ENCODE measurements around the gene COL3A1. TPM values are rescaled to one million over a fixed set of nuclear protein-coding genes. Genes with fewer than 3 reads are reported as not detected.
A peak's percentile ranks its signal among the peaks of the same experiment; 100 is the strongest.

Gene COL3A1
- polyA plus RNA-seq, 3 donors, result not detected

DNA sequence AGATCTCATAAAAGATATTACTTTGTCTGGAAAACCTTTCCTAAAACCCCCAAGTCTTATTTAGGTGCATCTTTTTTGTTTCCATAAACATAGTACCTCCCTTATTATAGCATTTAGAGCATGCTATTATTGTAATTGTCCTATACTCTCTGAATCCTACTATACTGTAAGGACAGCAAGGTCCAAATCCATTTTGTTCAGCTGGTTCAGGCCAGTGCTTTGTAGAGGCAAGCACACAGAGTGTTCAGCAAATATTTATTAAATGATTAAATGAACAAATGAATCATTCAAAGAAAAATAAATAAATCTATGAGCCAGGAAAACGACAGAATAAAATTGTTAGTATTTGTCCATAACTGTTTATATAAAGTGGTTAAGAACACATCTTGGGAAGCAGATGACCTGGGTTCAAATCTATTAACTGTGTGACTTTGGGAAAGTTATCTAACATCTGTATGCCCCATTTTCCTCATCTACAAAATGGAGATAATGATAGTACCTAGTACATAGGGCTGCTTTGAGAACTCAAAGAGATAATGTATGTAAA, 86.0 kb downstream of the COL3A1 start:
- no peaks in the 10 kb centered on the region for H4K20me1 ChIP-seq (ENCODE audit: insufficient read depth, low read length)
- intact Hi-C loops (cut with micrococcal nuclease), result no loop called here
- H3K36me3 ChIP-seq (replicated peaks in 1 of 2; ENCODE audit: control insufficient read depth in 1 of 2, insufficient read depth in 2 of 2, low read length in 2 of 2), result no peaks in the 10 kb centered on the region
- Mint-ChIP-seq H3K4me1 (no peaks in the 10 kb centered on the region), H3K9me3 (peaks cover 0 to 3% (median 0%) of the 10 kb centered on the region in 7 donors), H3K27me3 (ENCODE audit: low read depth in 3 of 3) (no peaks in the 10 kb centered on the region), H3K4me3 (no peak overlapping the region), H3K27ac (peak overlapping the region in 1 of 7 donors; percentile 76), H3K36me3 (no peaks in the 10 kb centered on the region)
- no peak overlapping the region for H3K27ac ChIP-seq (ENCODE audit: low read depth in 1 of 2, low read length in 2 of 2)
- no peak overlapping the region for H3K4me2 ChIP-seq (replicated peaks; ENCODE audit: extremely low read depth, low read length, poor library complexity, severe bottlenecking)
- WGBS (ENCODE audit: insufficient coverage), result no CpG with 5 or more reads among the region's 1 CpG
- no peaks in the 10 kb centered on the region for H3K4me1 ChIP-seq (ENCODE audit: control insufficient read depth in 1 of 2, insufficient read depth in 2 of 2, low read length in 2 of 2)
- H3K4me3 ChIP-seq (replicated peaks in 1 of 3; ENCODE audit: low read depth in 2 of 3, low read length in 3 of 3), result no peak overlapping the region
- H3K79me2 ChIP-seq (ENCODE audit: insufficient read depth, low read length), result no peaks in the 10 kb centered on the region
- no peak overlapping the region for H2AFZ ChIP-seq (ENCODE audit: insufficient read depth, low read depth, low read length, poor library complexity, severe bottlenecking)
- H3K9me3 ChIP-seq (replicated peaks in 1 of 2; ENCODE audit: control insufficient read depth in 1 of 2, insufficient read depth in 1 of 2, low read length in 2 of 2), result no peaks in the 10 kb centered on the region
- no peaks in the 10 kb centered on the region for H3K27me3 ChIP-seq (ENCODE audit: control insufficient read depth in 2 of 2, insufficient read depth in 2 of 2, low read length in 2 of 2)
- TF ChIP-seq, protein P1, sequence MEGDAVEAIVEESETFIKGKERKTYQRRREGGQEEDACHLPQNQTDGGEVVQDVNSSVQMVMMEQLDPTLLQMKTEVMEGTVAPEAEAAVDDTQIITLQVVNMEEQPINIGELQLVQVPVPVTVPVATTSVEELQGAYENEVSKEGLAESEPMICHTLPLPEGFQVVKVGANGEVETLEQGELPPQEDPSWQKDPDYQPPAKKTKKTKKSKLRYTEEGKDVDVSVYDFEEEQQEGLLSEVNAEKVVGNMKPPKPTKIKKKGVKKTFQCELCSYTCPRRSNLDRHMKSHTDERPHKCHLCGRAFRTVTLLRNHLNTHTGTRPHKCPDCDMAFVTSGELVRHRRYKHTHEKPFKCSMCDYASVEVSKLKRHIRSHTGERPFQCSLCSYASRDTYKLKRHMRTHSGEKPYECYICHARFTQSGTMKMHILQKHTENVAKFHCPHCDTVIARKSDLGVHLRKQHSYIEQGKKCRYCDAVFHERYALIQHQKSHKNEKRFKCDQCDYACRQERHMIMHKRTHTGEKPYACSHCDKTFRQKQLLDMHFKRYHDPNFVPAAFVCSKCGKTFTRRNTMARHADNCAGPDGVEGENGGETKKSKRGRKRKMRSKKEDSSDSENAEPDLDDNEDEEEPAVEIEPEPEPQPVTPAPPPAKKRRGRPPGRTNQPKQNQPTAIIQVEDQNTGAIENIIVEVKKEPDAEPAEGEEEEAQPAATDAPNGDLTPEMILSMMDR (IDR thresholded peaks at IDR 0.05), result no peak
- no peak overlapping the region for H3K9ac ChIP-seq (ENCODE audit: insufficient read depth, low read length, poor library complexity, severe bottlenecking)
- no peak for DNase-seq

Small RNA genes within 50 kb of the gene (small RNA-seq; reads per million reads assigned to genes)
- gene MIR1245A (ENCODE audit: insufficient read length, low read depth), result not detected

Other genes with a start within 250 kb of the COL3A1 start
- gene COL5A2, start 205.4 kb downstream of the COL3A1 start, polyA plus RNA-seq, result under 1 TPM in 1 of 3 donors, not detected in 2; 0.13 TPM

Data from CD14-positive monocyte (primary cell).